Stimulated activated CD4-positive, alpha-beta T cell treated with anti-CD3 and anti-CD28 coated beads, Interleukin-4, amount 100 ng/mL, for 48 hours (primary cell): ENCODE measurements around the gene C19orf12.
"Not testable (repeated sequence)": the region's sequence is repeated elsewhere in the genome, so short reads cannot be mapped to it uniquely, and the experiment has no call there.

Source experiments
- DNase-seq, 2 donors: peaks; one replicate each; pipeline ENCODE4 v3.0.0-alpha.2; 2020; ENCODE audit warnings: low read depth in 2 of 2

Gene C19orf12

DNA sequence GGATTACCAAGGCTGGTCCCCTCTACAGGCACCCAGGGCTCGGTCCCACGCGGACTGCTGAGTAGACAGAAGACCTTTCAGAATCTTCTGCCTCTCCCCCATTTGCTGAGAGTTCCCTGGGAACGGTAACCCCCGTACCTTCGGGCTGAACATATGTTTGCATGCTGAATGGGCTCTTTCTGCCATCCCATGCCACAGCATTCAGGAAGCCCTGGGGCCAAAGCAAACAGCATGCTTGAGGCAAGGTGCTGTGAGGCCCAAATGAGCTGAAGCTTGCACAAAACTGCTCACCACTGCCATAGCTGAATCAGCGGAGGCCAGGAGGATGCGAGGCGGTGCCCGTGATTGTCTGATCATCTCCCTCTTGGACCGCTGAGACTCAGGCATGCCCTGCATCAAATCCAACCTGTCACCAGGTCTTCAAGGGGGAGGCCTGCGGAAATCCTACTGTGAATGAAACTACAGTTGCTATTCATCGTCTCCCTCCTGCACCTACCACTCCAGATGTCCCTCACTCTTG is 16.3 kb upstream of the C19orf12 start:
- DNase-seq = no peak

DNA sequence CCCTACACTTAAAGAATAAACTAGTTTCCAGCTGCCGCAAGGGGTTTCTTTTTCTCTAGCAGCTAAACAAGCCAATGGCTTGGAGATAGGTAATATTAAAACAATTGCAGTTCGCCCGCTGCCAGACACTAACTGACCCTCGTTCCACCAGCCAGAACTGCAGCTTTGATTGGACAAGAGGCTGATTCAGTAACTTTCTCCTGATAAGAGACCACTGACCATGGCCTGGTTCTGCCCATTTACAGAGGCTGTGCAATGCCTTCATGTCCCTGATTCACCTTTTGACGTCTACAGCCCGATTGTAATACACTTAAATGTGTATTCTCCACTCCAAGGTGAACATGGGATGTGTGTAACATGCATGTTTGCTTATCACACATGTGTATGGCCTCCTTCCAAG is 12.8 kb upstream of the C19orf12 start:
- no peak for DNase-seq

DNA sequence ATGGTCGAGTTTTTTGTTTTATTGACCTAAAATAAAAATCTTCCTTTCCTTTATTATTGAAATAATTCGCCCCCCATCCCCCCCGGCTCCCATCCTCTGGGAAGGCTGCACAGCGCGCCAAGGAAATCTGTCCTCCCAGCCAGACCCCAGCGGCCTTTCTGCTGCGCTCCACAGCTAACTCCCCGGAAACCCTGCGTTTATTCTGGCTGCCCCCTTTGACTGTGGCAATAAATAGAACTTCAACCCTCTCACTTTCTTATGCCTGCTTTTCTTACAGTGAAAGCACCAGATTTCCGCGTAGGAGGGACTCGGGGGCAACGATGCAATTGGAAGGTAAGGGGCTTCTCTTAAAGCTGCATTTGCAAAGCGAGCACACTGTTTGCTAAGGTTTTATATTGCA is 9.7 kb upstream of the C19orf12 start:
- DNase-seq = no peak

DNA sequence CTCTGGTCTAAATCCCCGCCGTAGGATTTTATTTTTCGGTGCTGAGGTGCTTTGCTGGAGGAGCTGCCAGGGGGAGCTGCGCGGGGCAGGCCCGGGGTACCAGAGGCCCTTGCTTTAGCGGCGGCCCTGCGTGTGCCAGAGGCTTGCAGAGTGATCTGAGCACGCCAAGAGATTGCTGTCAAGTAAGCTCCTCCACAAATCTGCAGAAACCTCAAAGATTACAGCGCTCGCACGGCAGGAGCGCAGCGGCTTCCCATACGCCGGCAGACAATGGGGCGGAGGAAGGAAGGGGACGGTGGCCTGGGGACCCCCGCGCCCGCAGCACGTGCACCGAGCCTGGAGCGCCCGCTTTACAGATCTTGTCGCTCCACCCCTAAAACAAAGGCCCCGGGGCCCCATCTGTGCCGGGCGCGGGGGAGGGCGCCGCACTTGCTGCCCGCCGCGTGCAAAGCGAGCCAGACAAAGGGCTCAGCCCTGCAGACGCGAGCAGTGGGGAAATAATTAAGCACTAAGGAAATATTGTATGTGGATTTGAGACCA is 9.1 kb upstream of the C19orf12 start:
- DNase-seq = peak in 1 of 2 donors; percentile 33

DNA sequence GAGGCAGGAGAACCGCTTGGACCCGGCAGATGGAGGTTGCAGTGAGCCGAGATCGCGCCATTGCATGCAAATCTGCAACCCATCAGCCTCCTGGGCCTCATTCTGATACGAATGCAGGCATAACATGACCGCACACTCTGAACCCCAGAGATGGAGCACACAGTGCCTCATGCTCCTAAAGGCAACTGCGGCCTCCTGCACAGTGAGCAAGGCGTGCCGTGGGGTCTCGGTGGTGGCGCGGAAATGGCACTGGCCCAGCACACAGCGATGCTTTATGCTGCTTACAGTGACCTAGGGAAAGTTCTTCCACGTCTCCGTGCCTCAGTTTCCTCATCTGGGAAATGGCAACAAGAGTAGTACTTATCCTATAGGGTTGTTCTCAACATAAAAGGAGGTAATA is 2.0 kb upstream of the C19orf12 start:
- DNase-seq = no peak

DNA sequence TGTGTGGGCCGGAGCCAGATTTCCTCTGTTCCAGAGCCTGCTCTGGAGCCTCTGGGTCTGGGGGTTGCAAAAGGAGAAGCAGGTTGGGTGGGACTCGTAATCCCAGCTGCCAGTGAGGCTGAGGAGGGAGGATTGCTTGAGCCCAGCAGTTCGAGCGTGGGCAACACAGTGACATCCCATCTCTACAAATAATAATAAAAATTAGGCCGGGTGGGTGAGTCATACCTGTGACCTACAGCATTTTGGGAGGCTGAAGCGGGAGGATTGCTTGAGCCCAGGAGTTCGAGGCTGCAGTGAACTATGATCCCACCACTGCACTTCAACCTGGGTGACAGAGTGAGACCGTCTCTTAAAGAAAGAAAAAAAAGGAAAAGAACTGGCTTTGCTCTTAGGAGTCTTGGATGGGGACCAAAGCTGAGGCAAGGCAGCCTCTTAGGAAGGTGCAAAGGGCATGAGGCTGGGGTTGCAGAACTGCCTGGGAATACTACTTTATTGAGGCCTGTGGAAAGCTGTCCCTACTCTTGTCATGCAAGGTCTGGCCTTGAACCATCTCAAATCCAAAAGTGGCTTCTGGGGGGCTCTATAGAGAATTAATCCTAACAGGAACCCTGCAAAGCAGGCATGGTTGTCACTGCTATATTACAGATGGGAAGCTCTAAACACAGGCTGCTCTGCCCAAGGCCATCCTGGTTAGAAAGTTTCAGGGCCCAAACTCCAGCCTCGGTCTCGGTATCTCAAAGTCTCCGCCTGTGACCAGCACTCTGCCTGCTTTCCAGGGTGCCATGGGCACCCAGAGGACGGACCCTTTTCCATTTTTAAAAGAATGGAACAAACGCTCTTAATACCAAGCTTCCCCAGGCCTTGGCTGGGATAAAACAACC is 880 bp upstream of the C19orf12 start:
- DNase-seq = no peak

DNA sequence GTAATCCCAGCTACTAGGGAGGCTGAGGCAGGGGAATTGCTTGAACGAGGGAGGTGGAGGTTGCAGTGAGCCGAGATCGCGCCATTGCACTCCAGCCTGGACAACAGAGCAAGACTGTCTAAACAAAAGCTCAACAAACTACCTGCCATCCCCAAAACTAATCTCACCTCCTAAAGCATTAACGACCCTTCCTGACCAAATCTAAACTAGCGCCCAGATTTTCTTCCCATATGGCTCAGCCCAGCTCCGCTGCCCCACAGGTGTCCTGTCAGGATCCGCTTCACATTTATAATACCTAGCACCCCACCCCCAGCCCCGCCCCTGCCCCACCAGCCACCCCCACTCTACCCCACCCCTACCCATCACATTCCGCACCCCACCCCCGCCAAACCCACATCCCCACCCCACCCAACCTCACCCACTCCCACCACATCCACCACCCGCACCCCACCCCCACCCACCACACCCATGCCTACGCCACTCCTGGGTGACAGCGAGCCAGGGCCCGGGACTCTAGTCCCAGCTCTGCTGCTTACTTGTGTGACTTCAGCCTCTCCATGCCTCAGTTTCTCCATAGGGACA is 599 bp downstream of the C19orf12 start:
- DNase-seq = no peak

DNA sequence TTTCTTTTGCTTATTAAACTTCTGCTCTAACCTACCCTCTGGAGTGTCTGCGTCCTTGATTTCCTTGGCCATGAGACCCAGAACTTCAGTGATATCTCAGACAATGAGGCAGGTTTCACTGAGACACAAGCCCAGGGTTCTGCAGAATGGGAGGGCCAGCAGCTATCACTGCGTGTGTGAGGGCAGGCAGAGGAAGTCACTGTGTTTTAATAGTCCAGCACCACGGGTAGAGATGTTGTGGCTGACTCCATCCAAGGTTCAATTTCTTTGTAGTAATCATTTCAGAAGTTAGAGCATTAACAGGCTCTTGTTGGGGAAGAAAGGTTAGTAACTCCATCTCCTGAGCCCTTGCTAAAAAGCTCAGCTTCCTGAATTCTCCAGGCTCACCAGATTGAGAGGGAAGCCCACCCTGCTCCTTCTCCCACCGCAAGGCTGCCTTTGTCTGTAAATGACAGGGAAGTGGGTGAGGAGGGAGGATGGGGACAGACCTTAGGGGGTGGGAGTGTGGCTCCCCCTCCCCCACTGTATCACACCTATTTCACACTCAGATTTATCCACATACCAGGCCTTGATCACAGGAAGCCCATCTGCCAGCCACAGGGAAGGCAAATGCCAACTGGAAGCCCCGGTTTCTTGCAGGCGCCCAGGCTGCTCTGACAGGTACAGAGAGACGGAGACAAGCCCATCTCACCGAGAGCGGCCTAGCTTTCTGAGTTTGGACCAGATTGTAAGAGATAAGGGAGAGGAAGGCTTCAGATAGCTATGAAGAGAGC is 2.1 kb downstream of the C19orf12 start:
- no peak for DNase-seq

DNA sequence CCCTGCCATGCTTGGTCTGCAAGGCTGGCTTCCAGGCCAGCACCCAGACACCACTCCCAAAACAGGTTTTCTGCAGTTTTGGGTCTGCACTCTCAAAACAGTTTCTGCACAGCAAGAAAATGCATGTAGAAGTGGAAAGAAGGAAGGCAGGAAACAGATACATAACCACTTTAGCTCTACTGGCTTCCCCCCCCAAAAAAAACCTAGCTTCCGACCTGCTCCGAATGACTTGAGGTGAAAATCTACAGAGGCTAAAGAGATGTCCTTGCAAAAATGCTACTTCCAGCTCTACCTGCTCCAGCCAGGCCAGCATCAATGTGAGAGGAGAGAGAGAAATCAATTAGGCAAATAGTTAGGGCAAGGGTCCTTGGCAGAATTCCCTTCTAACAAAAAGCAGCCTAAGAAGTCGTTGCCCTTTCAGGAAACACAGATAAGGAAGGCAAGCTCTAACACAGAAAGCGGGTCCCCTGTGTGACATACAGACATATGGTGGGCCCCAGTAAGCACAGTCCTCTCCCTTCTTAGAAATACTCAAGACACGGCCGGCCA is 3.4 kb downstream of the C19orf12 start:
- DNase-seq = no peak

DNA sequence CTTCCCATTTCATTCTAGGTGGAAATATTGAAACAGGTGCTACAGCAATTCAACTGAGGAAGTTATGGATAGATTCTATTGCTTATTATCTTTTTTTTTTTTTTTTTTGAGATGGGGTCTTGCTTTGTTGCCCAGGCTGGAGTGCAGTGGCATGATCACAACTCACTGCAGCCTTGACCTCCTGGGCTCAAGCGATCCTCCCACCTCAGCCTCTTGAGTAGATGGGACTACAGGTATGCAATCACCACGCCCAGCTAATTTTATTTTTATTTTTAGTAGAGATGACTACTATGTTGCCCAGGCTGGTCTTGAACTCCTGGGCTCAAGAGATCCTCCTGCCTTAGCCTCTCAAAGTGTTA is 5.6 kb downstream of the C19orf12 start:
- DNase-seq = not testable (repeated sequence)

DNA sequence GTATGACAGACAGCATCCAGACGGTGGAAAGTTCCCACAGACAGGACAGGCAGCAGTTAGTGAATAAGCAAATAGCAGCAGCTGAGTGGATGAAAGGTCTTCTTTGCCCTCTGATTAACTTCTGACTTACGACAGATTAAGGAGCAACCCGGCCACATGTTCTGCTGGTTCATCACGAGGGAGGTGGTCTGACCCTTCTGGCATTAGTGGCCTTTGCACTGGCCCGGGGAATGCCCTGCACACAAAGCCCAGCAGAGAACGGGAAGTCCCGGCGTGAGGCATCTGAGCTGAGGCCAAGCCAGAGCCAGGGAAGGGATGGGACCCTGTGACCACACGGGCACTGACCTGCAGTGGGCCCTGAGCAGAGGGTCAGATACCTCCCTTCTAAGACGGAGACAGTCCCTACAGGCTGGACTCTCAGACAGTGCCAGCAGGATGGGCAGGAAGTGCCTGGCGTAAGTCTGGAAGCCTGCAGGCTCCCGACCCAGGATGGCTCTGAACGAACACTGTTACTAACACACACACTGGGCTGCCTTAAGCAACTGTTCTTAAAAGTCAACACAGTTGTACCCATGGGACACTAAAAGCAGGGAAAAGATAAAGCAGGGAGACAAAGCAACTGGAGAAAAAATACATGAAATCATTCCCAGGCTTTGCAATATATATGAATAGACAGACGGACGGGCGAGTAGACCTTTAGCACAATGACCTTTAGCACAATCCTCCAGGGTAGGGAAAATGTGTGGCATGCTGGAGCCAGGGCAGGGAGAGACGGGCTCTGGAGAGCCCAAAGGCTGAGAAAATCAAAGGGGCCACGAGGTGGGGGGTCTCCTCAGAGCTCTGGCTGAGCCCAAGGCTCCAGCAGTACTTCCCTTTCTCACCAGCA is 6.3 kb downstream of the C19orf12 start:
- no peak for DNase-seq

DNA sequence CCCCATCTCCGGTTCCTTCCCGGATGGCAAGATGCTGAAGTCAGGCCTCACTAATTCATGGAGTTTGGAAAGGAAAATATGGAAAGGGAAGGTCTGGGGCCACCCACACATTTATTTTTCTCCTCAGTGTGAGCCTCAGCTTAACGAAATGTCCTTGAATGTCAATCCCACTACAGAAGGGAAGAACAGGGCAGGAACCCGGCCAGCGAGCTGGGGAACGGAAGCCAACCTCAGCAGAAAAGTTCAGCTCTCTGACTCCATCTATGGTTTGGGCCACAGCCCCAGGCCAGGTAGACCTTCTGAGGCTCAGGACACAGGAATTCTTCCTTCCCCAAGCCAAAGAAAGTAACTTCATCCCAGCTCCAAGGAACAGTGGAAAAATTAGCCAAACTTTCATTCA is 8.4 kb downstream of the C19orf12 start:
- no peak for DNase-seq

DNA sequence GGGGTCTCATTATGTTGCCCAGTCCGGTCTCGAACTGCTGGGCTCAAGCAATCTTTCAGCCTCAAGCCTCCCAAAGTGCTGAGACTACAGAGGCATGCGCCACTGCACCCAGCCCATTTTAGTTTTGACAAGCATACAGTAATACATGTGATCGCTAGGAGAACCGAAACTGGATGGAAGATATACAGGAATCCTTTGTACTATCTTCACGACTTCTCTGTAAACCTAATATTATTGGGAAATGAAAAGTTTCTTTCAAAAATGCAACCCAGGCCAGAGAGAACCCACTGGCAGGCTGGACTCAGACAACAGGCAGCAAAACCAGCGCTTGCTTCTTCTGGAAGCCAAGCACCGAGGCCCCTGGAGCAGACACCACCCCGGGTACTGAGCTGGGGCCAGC is 9.4 kb downstream of the C19orf12 start:
- no peak for DNase-seq

DNA sequence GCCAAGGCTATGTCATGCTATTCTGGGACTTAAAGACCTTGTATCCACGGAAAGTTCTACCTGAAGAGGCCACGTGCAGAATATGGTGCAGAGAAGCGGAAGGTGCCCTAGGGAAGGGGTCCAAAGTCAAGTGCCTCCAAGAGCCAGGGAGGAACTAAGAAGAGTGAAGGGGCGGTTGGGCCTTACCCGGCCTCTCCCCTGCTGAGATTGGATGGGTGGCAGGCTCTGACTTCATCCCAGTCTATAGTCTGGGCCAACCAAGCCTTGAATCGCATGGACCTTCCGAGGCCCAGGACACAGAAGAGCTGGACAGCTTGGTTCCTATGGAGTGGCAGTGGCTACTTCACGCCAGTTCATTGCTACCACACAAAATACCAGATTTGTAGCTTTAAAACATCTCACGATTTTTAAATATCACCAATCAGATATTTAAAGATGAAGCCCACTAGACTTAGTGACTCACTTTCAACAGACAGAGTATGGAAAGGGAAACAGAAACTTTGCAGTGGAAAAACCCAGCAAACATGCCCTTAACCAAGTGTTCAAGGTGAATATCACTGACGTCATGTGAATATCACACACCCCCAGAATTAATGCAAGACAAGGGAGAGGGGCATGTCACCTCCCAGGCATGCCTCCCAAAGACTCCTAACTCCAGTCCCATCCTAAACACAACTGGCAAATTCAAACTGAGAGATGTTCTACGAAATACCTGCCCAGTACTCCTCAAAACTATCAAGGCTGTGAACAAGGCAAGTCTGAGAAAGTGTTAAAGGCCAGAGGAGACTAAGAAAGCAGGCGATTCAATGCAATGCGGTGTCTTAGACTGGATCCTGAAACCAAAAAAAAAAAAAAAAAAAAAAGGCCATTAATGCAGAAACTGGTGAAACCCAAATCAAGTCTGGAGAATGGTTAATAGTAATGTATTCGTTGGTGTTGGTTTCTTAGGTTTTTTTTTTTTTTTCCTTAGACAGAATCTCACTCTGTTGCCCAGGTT is 10.2 kb downstream of the C19orf12 start:
- DNase-seq = no peak

DNA sequence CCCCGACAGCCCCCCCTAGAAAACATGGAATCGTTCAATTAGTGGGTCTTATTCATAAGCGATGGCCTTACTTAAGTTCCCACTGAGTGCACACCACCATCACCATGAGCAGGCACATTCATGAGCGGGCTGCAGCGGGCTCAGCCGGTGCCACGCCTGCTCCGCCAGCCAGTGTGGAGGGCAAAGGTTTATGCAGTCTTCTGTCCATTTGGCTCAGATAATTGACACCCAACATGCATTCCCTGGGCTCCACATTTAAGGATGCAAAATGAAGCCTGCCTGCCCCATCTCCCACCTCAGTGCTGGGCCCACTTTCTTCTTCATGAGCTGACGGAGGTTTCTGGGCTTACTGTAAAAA is 12.1 kb downstream of the C19orf12 start:
- no peak for DNase-seq

DNA sequence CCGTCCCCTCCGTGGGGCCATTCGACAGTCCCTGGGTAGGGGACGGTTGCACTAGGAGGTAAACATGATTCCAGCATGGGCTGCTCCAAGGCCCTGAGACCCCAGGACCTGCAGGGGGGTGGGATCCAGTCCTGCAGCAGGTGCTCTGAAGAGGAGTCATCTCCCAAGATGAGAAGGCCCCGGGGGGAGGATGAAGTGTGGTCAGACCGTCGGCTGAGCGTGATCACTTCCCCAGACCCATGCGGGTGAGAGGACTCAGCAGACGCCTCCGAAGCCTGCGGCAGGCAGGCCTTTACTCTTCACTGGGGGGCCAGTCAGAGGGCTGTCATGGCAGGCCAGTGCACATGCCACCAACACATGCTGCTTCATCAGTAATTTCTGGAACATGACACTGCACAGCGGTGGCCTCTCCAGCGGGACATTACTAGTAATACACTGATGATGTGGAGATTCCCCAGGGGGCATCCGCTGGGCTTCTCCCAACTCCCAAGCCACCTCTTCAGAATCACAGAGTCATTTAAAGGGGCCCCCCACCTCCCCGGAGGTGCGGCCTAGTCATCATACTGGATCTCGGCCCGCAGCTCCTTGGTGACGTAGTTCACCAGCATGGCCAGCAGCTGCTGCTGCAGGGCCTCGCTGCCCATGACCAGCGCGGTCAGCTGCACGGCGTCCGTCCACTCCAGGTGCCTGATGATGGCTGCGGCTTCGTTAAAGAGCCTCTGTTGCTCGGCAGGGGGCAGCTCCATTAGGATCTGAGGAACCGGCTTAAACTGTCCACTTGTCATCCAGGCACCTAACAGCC is 12.7 kb downstream of the C19orf12 start:
- no peak for DNase-seq

DNA sequence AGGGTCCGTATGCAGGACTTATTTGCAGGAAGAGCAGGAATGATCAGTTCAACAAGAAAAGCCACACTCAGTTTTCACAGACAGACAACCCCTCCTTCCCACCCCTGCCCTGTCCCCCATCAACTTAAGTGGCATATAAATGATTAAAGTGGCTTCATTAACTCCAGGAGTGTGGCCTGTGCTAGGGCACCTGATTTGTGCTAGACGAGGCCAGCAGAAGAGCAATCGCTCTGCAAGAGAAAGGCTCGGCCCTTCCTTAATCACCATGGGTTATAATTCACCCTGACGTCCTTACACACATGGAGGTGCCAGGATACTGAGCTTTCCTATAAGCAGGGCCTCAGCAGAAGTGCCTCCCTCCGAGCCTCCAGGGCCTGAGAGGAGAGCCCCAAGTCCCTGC is 14.6 kb downstream of the C19orf12 start:
- DNase-seq = no peak

DNA sequence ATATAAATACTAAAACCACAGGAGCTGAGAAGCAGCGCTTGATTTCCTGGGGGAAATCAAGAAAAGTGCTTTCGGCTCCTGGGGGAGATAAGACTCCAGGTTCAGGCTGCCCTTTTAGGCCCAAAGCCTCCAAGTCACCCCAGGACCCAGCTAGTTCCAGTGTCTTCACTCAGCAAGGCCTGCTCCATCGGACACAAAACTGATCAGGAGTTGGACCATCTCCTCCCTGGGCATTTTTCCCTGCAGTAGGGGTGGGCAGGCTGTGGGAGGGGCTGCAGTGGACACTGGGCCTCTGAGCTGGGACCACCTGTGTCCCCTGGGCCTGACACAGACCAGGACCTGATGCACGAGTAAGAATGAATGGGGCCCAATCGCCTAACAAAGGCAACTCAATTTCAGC is 15.2 kb downstream of the C19orf12 start:
- DNase-seq = no peak
